HT1080 (cell line): ENCODE results near the gene MSI2. TPM values are rescaled to one million over a fixed set of nuclear protein-coding genes. Genes with fewer than 3 reads are reported as not detected.

Source experiments
- DNase-seq: peaks from one replicate; pipeline ENCODE4 v3.0.0-alpha.2; 2015; ENCODE audit warnings: low read depth
- total RNA-seq: library from RNA; depleted of rRNA; stranded (reverse); fragments of >200 nt; shearing (Covaris generic); gene quantifications from 2 replicates; pipeline ENCODE4 v1.2.3, GENCODE V29; 2014

The MSI2 gene
- total RNA-seq, 1 experiment from 2014 or later: 33.0 TPM

GRCh38 chr17:57432507-57433277, 176.4 kb downstream of the MSI2 start:
- no peak for DNase-seq

- DNase-seq: no peak
Measured at GRCh38 chr17:57433452-57433851, 177.1 kb downstream of the MSI2 start.

- no peak for DNase-seq
Measured at GRCh38 chr17:57434361-57434760, 178.0 kb downstream of the MSI2 start.

- no peak for DNase-seq
Measured at GRCh38 chr17:57436565-57436964, 180.2 kb downstream of the MSI2 start.

GRCh38 chr17:57438066-57438731, 181.9 kb downstream of the MSI2 start:
- DNase-seq: no peak

- no peak for DNase-seq
Measured at GRCh38 chr17:57439651-57440050, 183.3 kb downstream of the MSI2 start.

GRCh38 chr17:57440522-57441269, 184.4 kb downstream of the MSI2 start:
- peak; percentile 69 for DNase-seq

GRCh38 chr17:57441270-57441600, 184.9 kb downstream of the MSI2 start:
- DNase-seq: no peak

- DNase-seq: no peak
Measured at GRCh38 chr17:57442401-57442823, 186.1 kb downstream of the MSI2 start.

- DNase-seq: peak; percentile 82
Measured at GRCh38 chr17:57442914-57443571, 186.7 kb downstream of the MSI2 start.

GRCh38 chr17:57443781-57444180, 187.5 kb downstream of the MSI2 start:
- no peak for DNase-seq

- DNase-seq: no peak
Measured at GRCh38 chr17:57444682-57445450, 188.5 kb downstream of the MSI2 start.

- DNase-seq: no peak
Measured at GRCh38 chr17:57445772-57446472, 189.6 kb downstream of the MSI2 start.

- no peak for DNase-seq
Measured at GRCh38 chr17:57447357-57447989, 191.2 kb downstream of the MSI2 start.

GRCh38 chr17:57447990-57448758, 191.9 kb downstream of the MSI2 start:
- no peak for DNase-seq

GRCh38 chr17:57448759-57449283, 192.5 kb downstream of the MSI2 start:
- no peak for DNase-seq

- DNase-seq: no peak
Measured at GRCh38 chr17:57451191-57451590, 194.9 kb downstream of the MSI2 start.

- DNase-seq: no peak
Measured at GRCh38 chr17:57451643-57452042, 195.3 kb downstream of the MSI2 start.
